IPS-NIHi11 (cell line): ENCODE measurements around the gene ZSWIM6.
A peak's percentile ranks its signal among the peaks of the same experiment; 100 is the strongest.

ENCODE experiments used
- DNase-seq: peaks from one replicate; pipeline ENCODE4 v3.0.0; 2012; ENCODE audit warnings: mixed read lengths, low spot score

Gene ZSWIM6

GRCh38 chr5:61307191-61307590 is 24.9 kb upstream of the ZSWIM6 start:
- DNase-seq, result no peak

GRCh38 chr5:61307611-61308010 is 24.4 kb upstream of the ZSWIM6 start:
- no peak for DNase-seq

- no peak for DNase-seq
These were observed 23.3 kb upstream of the ZSWIM6 start for GRCh38 chr5:61308712-61309111.

GRCh38 chr5:61309115-61309514 is 22.9 kb upstream of the ZSWIM6 start:
- DNase-seq, result no peak

- no peak for DNase-seq
These were observed 20.9 kb upstream of the ZSWIM6 start for GRCh38 chr5:61311056-61311610.

GRCh38 chr5:61311836-61312808 is 19.9 kb upstream of the ZSWIM6 start:
- DNase-seq, result no peak

- no peak for DNase-seq
These were observed 17.9 kb upstream of the ZSWIM6 start for GRCh38 chr5:61313960-61314681.

GRCh38 chr5:61318376-61318775 is 13.7 kb upstream of the ZSWIM6 start:
- no peak for DNase-seq

GRCh38 chr5:61319388-61320146 is 12.5 kb upstream of the ZSWIM6 start:
- peak; percentile 91 for DNase-seq

GRCh38 chr5:61320860-61321259 is 11.2 kb upstream of the ZSWIM6 start:
- no peak for DNase-seq

- no peak for DNase-seq
These were observed 10.4 kb upstream of the ZSWIM6 start for GRCh38 chr5:61321669-61322068.

- DNase-seq, result no peak
These were observed 9.0 kb upstream of the ZSWIM6 start for GRCh38 chr5:61322738-61323725.

GRCh38 chr5:61327760-61328753 is 4.0 kb upstream of the ZSWIM6 start:
- DNase-seq, result no peak

- DNase-seq, result no peak
These were observed 3.1 kb upstream of the ZSWIM6 start for GRCh38 chr5:61328791-61329549.

GRCh38 chr5:61329550-61330128 is 2.4 kb upstream of the ZSWIM6 start:
- no peak for DNase-seq

- peak; percentile 57 for DNase-seq
These were observed 1.7 kb upstream of the ZSWIM6 start for GRCh38 chr5:61330341-61330844.

GRCh38 chr5:61330845-61331406 is 1.1 kb upstream of the ZSWIM6 start:
- DNase-seq, result peak; percentile 58

GRCh38 chr5:61332358-61332749 is 296 bp downstream of the ZSWIM6 start:
- DNase-seq, result peak; percentile 35
